HepG2 (cell line): ENCODE data around the gene WDR41. TPM values are rescaled to one million over a fixed set of nuclear protein-coding genes. Genes with fewer than 3 reads are reported as not detected.

Experiments used
- ARID5B ChIP-seq: IDR thresholded peaks from 2 replicates; pipeline ENCODE4 v1.4.0; 2020; ENCODE audit warnings: mild to moderate bottlenecking, missing genetic modification reagents
- ARNTL ChIP-seq: sonication (generic); formaldehyde crosslinking; IDR thresholded peaks from 2 replicates; pipeline ENCODE4 v1.4.0; 2020; ENCODE audit warnings: mild to moderate bottlenecking, missing genetic modification reagents
- BCL6 ChIP-seq: IDR thresholded peaks from 2 replicates; pipeline ENCODE4 v1.6.1; 2016; ENCODE audit warnings: missing genetic modification reagents, missing compliant biosample characterization
- EP300 ChIP-seq, 3 experiments: sonication (generic) in 1 of 3; formaldehyde crosslinking in 1 of 3; IDR thresholded peaks; 2 replicates each; pipeline versions ENCODE4 v1.5.1 to v1.6.1; 2011 to 2020; ENCODE audit warnings: low read depth in 2 of 3, low read length in 2 of 3, borderline replicate concordance in 1 of 3, improper control_type of control experiment in 1 of 3, mild to moderate bottlenecking in 1 of 3, missing genetic modification reagents in 1 of 3, moderate library complexity in 1 of 3
- FOXP1 ChIP-seq, 2 experiments: fragments of 450-650 bp in 1 of 2; IDR thresholded peaks; 2 replicates each; pipeline ENCODE4 v1.6.1; 2017 to 2018; ENCODE audit warnings: antibody characterized with exemption in 1 of 2
- HNF4A ChIP-seq: sonication (generic); formaldehyde crosslinking; IDR thresholded peaks from 2 replicates; pipeline ENCODE4 v1.4.0; 2020; ENCODE audit warnings: missing genetic modification reagents
- HNF4G ChIP-seq, 2 experiments: sonication (generic) in 1 of 2; formaldehyde crosslinking in 1 of 2; IDR thresholded peaks; 2 replicates each; pipeline versions ENCODE4 v1.4.0 to v1.6.1; 2011 to 2020; ENCODE audit warnings: borderline replicate concordance in 2 of 2, low read depth in 2 of 2, mild to moderate bottlenecking in 2 of 2, low read length in 1 of 2, missing genetic modification reagents in 1 of 2, moderate library complexity in 1 of 2
- NPAS2 ChIP-seq: sonication (generic); formaldehyde crosslinking; IDR thresholded peaks from 2 replicates; pipeline ENCODE4 v1.8.0; 2022; ENCODE audit warnings: mild to moderate bottlenecking, missing genetic modification reagents, borderline replicate concordance
- RARA ChIP-seq: IDR thresholded peaks from 2 replicates; pipeline ENCODE4 v1.6.1; 2016; ENCODE audit warnings: missing genetic modification reagents, missing compliant biosample characterization
- SOX13 ChIP-seq, 3 experiments: fragments of 450-650 bp in 1 of 3; sonication (generic) in 1 of 3; formaldehyde crosslinking in 1 of 3; IDR thresholded peaks in 2 of 3; conservative IDR thresholded peaks in 1 of 3; 2 replicates each; pipeline versions ENCODE4 v1.5.0 to v1.6.1; 2016 to 2020; ENCODE audit warnings: antibody characterized with exemption in 1 of 3, mild to moderate bottlenecking in 1 of 3, missing compliant biosample characterization in 1 of 3, missing genetic modification reagents in 1 of 3, moderate library complexity in 1 of 3
- SOX6 ChIP-seq, 2 experiments: fragments of 450-650 bp in 1 of 2; sonication (generic) in 1 of 2; formaldehyde crosslinking in 1 of 2; IDR thresholded peaks; 2 replicates each; pipeline versions ENCODE4 v1.4.0 to v1.6.1; 2017 to 2020; ENCODE audit warnings: antibody characterized with exemption in 1 of 2, mild to moderate bottlenecking in 1 of 2, missing genetic modification reagents in 1 of 2
- TCF7 ChIP-seq: sonication (generic); IDR thresholded peaks from 2 replicates; pipeline ENCODE4 v1.6.1; 2016; ENCODE audit warnings: antibody characterized with exemption, low read depth
- THAP11 ChIP-seq: IDR thresholded peaks from 2 replicates; pipeline ENCODE4 v1.6.1; 2016; ENCODE audit warnings: missing biosample characterization, missing genetic modification reagents
- ZNF788 ChIP-seq: sonication (generic); formaldehyde crosslinking; IDR thresholded peaks from 2 replicates; pipeline ENCODE4 v1.5.0; 2020; ENCODE audit warnings: mild to moderate bottlenecking, missing genetic modification reagents, borderline replicate concordance
- polyA plus RNA-seq, 8 experiments: library from polyadenylated mRNA; depleted of rRNA in 3 of 8; stranded (reverse) in 7 of 8; unstranded in 1 of 8; fragments of >200 nt; fragmentation: Illumina TruSeq in 4 of 8; extraction: Trizol in 4 of 8; gene quantifications; 2 replicates each; pipeline versions ENCODE4 v1.2.1 to v1.2.3, GENCODE V29; 2011 to 2016; ENCODE audit warnings: low read depth in 4 of 8, missing spikeins in 1 of 8, mixed read lengths in 1 of 8; ENCODE audit not compliant: insufficient read depth in 1 of 8
- total RNA-seq, 5 experiments: library from RNA; depleted of rRNA; stranded (reverse); fragments of >200 nt; fragmentation: Illumina TruSeq; extraction: Trizol; gene quantifications; 2 replicates each; pipeline ENCODE4 v1.2.3, GENCODE V29; 2016; ENCODE audit warnings: low read depth in 1 of 5
- TF ChIP-seq, protein P1 (sequence below): sonication (generic); formaldehyde crosslinking; IDR thresholded peaks from 2 replicates; pipeline ENCODE4 v1.8.1; 2022; ENCODE audit warnings: low read depth, mild to moderate bottlenecking, missing genetic modification reagents
- TF ChIP-seq, protein P2 (sequence below): sonication (generic); formaldehyde crosslinking; IDR thresholded peaks from 2 replicates; pipeline ENCODE4 v1.4.0; 2020; ENCODE audit warnings: missing genetic modification reagents

The WDR41 gene
- total and polyA plus RNA-seq, 2 of the 13 experiments (the other 11 are each of a cell fraction or from before 2014, with no cell fraction given): 18.9 to 39.3 TPM

DNA sequence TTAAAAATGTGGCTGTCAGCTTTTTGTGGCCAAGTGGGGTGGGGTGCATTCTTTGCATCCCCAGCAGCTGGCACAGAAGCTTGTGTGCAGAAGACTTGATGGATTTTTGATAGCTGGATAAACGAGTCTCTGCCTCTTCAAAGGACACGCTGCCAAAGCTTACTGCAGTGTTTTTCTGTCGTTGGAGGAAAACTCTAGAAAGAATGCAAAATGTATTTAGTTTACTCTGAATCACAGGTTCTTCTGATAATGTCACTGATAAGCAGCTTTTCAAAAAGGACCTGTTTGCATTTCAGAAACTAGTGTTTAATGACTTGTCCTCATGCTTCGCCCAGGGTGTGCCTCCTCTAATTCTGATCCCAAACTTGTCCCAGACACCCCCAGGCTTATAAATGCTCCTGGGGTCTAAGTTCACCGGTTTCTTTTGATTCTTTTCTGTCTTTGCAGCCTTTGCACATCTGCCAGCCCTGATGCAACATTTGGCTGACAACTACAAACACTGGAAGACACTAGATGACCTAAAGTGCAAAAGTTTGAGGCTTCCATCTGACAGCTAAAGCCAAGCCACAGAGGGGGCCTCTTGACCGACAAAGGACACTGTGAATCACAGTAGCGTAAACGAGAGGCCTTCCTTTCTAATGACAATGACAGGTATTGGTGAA is 66.0 kb downstream of the WDR41 start (continued):
- TF ChIP-seq ARID5B (CRISPR knock-in tag) (peak; percentile 32; the same call in 1 of the 2 replicates), RARA (CRISPR knock-in tag) (peak; percentile 20), NPAS2 (no peak), TCF7 (peak; percentile 47), ARNTL (0 out of 2 replicates have a peak, but pooled peaks have one; percentile 17), SOX6 (IDR thresholded peaks at IDR 0.05) (no peak), SOX6 (CRISPR knock-in tag; IDR thresholded peaks at IDR 0.05) (peak; percentile 39; the same call in 1 of the 2 replicates), ZNF788 (CRISPR knock-in tag) (no peak), SOX13 (IDR thresholded peaks at IDR 0.05) (no peak), SOX13 (CRISPR knock-in tag; conservative IDR thresholded peaks at IDR 0.05 in 1 of 2, IDR thresholded peaks at IDR 0.05 in 1 of 2) (peak in 1 of 2 experiments; percentile 46; a peak in 2 of 4 replicates), EP300 (IDR thresholded peaks at IDR 0.05; ENCODE audit: low read depth in 2 of 2, low read length in 2 of 2) (peak in 1 of 2 experiments; percentile 68; a peak in 1 of 4 replicates), EP300 (CRISPR knock-in tag; IDR thresholded peaks at IDR 0.05; ENCODE audit: borderline replicate concordance) (no peak), HNF4G (IDR thresholded peaks at IDR 0.05; ENCODE audit: borderline replicate concordance, low read depth, low read length) (peak; percentile 66), HNF4G (CRISPR knock-in tag; IDR thresholded peaks at IDR 0.05; ENCODE audit: borderline replicate concordance, low read depth) (no peak), BCL6 (peak; percentile 77), THAP11 (CRISPR knock-in tag) (no peak), HNF4A (CRISPR knock-in tag) (peak; percentile 65), FOXP1 (IDR thresholded peaks at IDR 0.05) (no peak), FOXP1 (CRISPR knock-in tag; IDR thresholded peaks at IDR 0.05) (0 out of 2 replicates have a peak, but pooled peaks have one; percentile 9)
- TF ChIP-seq, protein P1, sequence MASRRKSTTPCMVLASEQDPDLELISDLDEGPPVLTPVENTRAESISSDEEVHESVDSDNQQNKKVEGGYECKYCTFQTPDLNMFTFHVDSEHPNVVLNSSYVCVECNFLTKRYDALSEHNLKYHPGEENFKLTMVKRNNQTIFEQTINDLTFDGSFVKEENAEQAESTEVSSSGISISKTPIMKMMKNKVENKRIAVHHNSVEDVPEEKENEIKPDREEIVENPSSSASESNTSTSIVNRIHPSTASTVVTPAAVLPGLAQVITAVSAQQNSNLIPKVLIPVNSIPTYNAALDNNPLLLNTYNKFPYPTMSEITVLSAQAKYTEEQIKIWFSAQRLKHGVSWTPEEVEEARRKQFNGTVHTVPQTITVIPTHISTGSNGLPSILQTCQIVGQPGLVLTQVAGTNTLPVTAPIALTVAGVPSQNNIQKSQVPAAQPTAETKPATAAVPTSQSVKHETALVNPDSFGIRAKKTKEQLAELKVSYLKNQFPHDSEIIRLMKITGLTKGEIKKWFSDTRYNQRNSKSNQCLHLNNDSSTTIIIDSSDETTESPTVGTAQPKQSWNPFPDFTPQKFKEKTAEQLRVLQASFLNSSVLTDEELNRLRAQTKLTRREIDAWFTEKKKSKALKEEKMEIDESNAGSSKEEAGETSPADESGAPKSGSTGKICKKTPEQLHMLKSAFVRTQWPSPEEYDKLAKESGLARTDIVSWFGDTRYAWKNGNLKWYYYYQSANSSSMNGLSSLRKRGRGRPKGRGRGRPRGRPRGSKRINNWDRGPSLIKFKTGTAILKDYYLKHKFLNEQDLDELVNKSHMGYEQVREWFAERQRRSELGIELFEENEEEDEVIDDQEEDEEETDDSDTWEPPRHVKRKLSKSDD (CRISPR knock-in tag): no peak
- TF ChIP-seq, protein P2, sequence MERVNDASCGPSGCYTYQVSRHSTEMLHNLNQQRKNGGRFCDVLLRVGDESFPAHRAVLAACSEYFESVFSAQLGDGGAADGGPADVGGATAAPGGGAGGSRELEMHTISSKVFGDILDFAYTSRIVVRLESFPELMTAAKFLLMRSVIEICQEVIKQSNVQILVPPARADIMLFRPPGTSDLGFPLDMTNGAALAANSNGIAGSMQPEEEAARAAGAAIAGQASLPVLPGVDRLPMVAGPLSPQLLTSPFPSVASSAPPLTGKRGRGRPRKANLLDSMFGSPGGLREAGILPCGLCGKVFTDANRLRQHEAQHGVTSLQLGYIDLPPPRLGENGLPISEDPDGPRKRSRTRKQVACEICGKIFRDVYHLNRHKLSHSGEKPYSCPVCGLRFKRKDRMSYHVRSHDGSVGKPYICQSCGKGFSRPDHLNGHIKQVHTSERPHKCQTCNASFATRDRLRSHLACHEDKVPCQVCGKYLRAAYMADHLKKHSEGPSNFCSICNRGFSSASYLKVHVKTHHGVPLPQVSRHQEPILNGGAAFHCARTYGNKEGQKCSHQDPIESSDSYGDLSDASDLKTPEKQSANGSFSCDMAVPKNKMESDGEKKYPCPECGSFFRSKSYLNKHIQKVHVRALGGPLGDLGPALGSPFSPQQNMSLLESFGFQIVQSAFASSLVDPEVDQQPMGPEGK (CRISPR knock-in tag): peak; percentile 42; the same call in 1 of the 2 replicates
